GM23248 (cell line): ENCODE measurements around the gene HOXD9.

Experiments
- EZH2 ChIP-seq: fragments of 200-600 bp; sonication (generic); IDR thresholded peaks from 2 replicates; pipeline ENCODE4 v1.6.1; 2018; ENCODE audit warnings: antibody characterized with exemption, mild to moderate bottlenecking; ENCODE audit not compliant: insufficient read depth, poor library complexity, severe bottlenecking
- EZH2phosphoT487 ChIP-seq: fragments of 200-600 bp; sonication (generic); IDR thresholded peaks from 2 replicates; pipeline ENCODE4 v1.6.1; 2018; ENCODE audit warnings: antibody characterized with exemption, moderate library complexity, mild to moderate bottlenecking, low read depth; ENCODE audit not compliant: insufficient read depth

GRCh38 chr2:176158186-176158591, 35.7 kb downstream of the HOXD9 start:
- TF ChIP-seq EZH2 (no peak), EZH2phosphoT487 (no peak)
